Measurements from ENCODE around the gene CUBN.

Gene CUBN

DNA sequence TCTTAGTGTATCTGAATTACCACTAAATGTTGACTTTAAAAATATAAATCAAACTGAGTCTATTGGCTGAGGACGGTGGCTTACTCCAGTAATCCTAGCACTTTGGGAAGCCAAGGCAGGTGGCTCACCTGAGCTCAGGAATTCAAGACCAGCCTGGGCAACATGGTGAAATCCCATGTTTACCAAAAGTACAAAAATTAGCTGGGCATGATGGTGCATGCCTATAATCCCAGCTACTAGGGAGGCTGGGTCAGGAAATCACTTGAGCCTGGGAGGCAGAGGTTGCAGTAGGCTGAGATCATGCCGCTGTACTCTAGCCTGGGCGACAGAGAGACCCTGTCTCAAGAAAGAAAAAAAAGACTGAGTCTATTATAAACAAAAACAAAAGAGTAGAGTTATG, 205.9 kb downstream of the CUBN start:
- DNase-seq (ENCODE audit: low read depth) = no peak
- H3K4me3 ChIP-seq (ENCODE audit: low read depth, low read length) = no peak overlapping the region
- TF ChIP-seq CTCF (IDR thresholded peaks at IDR 0.05; ENCODE audit: insufficient read depth, low read depth, low read length, missing control alignments) = no peak

DNA sequence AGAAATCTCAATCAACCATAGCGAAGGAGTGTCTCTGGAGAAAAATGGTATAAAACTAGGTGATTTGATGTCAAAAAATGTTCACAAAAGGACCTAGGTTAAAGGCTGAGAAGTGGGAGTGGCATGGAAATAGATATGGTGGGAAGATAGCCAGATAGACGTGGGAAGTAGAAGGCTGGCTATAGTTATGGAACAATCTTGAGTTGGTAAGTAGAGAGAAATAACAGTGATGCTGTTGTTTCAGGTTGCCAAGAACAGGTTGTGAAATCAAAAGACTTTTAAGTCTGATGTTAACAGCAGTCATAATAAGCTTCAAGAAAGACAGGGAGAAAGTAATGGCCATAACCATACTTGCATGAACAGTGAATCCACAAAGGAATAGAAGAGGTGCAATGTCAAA, 206.3 kb downstream of the CUBN start:
- H3K4me3 ChIP-seq (ENCODE audit: low read depth, low read length) = no peak overlapping the region
- TF ChIP-seq CTCF (IDR thresholded peaks at IDR 0.05; ENCODE audit: insufficient read depth, low read depth, low read length, missing control alignments) = no peak
- DNase-seq (ENCODE audit: low read depth) = no peak

DNA sequence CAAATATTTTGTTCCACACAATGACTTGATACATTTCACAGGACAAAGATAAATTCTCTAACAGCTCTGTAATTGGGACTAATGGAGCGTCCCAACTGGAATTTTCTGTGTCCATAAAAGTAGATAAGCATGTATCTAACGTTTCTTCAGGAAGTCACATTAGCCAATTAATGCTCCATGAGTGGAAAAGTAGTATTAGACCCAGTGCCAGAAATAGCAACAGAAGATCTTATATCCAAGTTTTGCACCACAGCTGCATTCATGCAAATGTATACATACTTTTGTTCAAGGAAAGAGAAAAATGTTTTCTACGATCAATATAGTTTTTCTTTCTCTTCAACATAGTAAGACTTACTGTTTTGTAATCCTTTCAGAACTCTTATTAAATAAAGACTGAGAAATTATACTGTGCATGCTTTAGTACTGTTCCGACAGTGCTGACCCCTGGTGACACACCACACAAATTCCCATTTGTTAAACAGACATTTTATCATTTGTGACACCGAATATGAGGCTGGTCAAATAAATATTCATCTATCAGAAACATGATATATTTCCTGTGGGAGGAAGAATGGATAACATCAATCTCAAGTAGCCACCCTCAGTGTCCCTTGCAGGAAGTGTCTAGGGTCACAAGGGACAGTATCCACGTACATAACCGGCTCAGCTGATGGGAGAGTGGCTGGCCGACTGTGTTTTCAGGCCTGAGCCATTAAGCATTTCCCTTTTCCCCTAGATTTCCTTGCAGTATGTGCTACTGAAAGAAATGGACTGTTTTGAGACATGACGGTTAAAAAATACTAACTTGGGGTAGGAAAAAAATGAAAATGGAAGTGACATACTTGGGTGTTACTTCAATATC, 210.3 kb downstream of the CUBN start:
- no peak overlapping the region for H3K4me3 ChIP-seq (ENCODE audit: low read depth, low read length)
- no peak for DNase-seq (ENCODE audit: low read depth)
- no peak for TF ChIP-seq CTCF (IDR thresholded peaks at IDR 0.05; ENCODE audit: insufficient read depth, low read depth, low read length, missing control alignments)

- no peak overlapping the region for H3K4me3 ChIP-seq (ENCODE audit: low read depth, low read length)
- no peak for TF ChIP-seq CTCF (IDR thresholded peaks at IDR 0.05; ENCODE audit: insufficient read depth, low read depth, low read length, missing control alignments)
- no peak for DNase-seq (ENCODE audit: low read depth)
Observed at GRCh38 chr10:16916496-16916895, 213.1 kb downstream of the CUBN start.

- no peak overlapping the region for H3K4me3 ChIP-seq (ENCODE audit: low read depth, low read length)
- no peak for TF ChIP-seq CTCF (IDR thresholded peaks at IDR 0.05; ENCODE audit: insufficient read depth, low read depth, low read length, missing control alignments)
- no peak for DNase-seq (ENCODE audit: low read depth)
Observed at GRCh38 chr10:16915300-16915699, 214.3 kb downstream of the CUBN start.

GRCh38 chr10:16913266-16913665, 216.3 kb downstream of the CUBN start:
- H3K4me3 ChIP-seq (ENCODE audit: low read depth, low read length) = no peak overlapping the region
- no peak for TF ChIP-seq CTCF (IDR thresholded peaks at IDR 0.05; ENCODE audit: insufficient read depth, low read depth, low read length, missing control alignments)
- no peak for DNase-seq (ENCODE audit: low read depth)

- H3K4me3 ChIP-seq (ENCODE audit: low read depth, low read length) = no peak overlapping the region
- no peak for TF ChIP-seq CTCF (IDR thresholded peaks at IDR 0.05; ENCODE audit: insufficient read depth, low read depth, low read length, missing control alignments)
- no peak for DNase-seq (ENCODE audit: low read depth)
Observed at GRCh38 chr10:16910793-16911164, 218.8 kb downstream of the CUBN start.
